HCT116 (cell line): ENCODE results near the gene CMIP.

Experiments
- EZH2 ChIP-seq: fragments of 200-600 bp; sonication (generic); IDR thresholded peaks from 2 replicates; pipeline ENCODE4 v1.6.1; 2017; ENCODE audit warnings: antibody characterized with exemption, mixed run types
- TF ChIP-seq, protein P1 (sequence below), 3 experiments: fragments of 200-600 bp in 1 of 3; sonication (generic) in 1 of 3; IDR thresholded peaks in 2 of 3; conservative IDR thresholded peaks in 1 of 3; 2 replicates each; pipeline ENCODE4 v1.5.1; 2012 to 2017; ENCODE audit warnings: low read depth in 2 of 3, low read length in 2 of 3, antibody characterized with exemption in 1 of 3, borderline replicate concordance in 1 of 3, control low read depth in 1 of 3, mild to moderate bottlenecking in 1 of 3, mixed read lengths in 1 of 3, mixed run types in 1 of 3, moderate library complexity in 1 of 3; ENCODE audit not compliant: insufficient read depth in 1 of 3

GRCh38 chr16:81604960-81605383, 160.4 kb downstream of the CMIP start:
- no peak for TF ChIP-seq EZH2
- TF ChIP-seq, protein P1, sequence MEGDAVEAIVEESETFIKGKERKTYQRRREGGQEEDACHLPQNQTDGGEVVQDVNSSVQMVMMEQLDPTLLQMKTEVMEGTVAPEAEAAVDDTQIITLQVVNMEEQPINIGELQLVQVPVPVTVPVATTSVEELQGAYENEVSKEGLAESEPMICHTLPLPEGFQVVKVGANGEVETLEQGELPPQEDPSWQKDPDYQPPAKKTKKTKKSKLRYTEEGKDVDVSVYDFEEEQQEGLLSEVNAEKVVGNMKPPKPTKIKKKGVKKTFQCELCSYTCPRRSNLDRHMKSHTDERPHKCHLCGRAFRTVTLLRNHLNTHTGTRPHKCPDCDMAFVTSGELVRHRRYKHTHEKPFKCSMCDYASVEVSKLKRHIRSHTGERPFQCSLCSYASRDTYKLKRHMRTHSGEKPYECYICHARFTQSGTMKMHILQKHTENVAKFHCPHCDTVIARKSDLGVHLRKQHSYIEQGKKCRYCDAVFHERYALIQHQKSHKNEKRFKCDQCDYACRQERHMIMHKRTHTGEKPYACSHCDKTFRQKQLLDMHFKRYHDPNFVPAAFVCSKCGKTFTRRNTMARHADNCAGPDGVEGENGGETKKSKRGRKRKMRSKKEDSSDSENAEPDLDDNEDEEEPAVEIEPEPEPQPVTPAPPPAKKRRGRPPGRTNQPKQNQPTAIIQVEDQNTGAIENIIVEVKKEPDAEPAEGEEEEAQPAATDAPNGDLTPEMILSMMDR (IDR thresholded peaks at IDR 0.05 in 2 of 3, conservative IDR thresholded peaks at IDR 0.05 in 1 of 3; ENCODE audit: borderline replicate concordance in 1 of 3, insufficient read depth in 1 of 3, low read depth in 2 of 3, low read length in 2 of 3): no peak
